ENCODE measurements around the gene SLX4IP.
"Not testable (repeated sequence)": the region's sequence is repeated elsewhere in the genome, so short reads cannot be mapped to it uniquely, and the experiment has no call there.

SLX4IP gene

DNA sequence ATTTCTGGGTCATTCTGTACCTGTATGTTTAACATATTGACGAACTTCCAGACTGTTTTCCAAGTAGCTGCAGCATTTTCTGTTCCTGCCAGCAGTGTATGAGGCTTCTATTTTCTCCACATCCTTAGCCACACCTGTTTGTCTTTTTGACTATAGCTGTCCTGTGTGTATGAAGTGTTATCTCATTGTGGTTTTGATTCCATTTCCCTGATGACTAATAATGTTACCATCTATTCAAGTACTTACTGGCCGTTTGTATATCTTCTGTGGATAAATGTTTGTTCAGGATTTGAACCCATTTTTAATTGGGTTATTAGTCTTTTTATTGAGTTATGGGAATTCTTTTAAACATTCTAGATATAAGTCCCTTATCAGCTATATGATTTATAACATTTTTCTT is 143.5 kb downstream of the SLX4IP start:
- no peak for DNase-seq

DNA sequence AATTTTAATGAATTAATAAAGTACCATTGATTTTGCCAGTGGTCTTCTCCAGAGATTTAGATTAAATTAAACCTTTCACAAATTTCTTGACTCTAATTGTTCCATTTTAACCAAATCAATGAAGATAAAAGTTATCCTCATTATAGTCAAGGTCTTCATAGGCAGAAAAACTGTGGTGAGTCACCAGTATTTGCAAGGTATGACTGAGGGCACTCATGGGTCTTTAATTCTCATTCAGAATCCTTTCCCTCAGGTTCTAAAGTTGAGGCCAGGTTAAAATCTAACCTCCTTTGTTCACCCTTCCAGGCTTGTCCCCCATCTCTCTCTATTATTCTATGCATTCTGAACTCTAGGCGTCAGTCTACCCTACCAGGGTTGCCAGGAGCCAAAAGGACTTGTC is 144.8 kb downstream of the SLX4IP start:
- DNase-seq = no peak

DNA sequence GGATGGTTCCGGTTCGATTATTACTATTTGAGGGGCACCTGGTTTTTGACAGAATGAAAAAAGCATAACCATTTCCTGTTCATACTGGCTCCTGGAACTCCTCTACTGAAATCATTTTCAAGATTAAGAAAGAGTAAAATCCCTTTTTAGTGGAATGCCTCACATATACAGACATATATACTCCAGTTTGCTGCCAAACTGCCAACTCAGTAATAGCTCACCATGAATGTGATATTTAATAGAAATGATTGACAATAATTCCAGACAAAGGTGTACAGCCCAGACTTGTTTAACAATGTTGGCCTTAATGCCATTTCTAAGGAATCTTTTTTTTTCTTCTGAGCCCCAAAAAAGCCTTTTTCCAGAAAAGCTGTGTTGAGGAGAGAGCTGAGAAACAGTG is 145.6 kb downstream of the SLX4IP start:
- no peak for DNase-seq

DNA sequence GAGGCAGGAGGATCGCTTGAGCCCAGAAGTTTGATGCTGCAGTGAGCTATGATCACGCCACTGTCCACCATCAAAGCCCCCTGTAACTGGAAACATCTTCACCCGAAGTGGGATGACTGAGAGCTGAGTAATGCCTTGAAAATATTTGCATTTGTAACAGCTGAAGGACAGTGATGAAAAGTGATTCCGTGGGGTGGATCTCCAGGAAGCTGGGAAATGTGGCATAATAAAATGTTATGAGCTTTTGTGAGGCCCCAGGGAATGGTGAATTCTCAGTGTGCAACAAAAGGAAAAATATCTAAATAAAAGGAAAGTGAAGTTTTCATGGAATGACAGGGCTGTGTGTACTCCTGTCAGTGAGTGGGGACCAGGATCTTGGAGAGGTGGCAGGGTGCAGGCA is 146.7 kb downstream of the SLX4IP start:
- DNase-seq = no peak

DNA sequence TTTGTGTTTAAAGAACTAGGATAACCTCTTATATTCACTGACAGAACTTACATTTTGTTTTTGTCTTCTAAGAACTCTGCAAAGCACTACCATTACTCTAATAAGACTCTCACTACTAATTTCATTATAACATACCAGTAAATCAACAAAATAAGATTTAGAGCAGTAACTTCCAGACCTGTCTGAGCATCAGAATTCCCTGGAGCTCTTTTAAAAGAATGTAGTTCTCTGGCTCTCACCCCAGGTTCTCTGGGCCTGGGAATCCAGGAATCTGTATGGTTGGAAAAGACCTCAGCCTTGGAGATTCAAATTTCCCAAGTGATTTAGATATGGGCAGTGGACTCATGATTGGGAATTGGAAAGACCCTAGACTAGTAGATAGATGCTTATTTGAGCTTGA is 149.3 kb downstream of the SLX4IP start:
- no peak for DNase-seq

DNA sequence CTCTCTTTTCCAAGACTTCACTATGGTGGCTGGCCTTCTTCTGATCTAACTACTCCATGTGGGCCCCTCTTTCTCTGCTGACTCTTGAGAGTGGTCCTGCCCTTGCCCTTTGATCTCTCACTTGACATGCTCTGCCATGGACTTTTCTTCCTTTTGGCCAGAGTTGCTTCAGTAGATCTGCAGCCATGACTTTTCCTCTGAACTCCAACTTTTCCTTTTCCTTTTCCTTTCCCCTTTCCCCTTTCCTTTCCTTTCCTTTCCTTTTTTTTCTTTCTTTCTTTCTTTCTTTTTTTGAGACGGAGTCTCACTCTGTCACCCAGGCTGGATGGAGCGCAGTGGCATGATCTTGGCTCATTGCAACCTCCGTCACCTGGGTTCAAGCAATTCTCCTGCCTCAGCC is 150.2 kb downstream of the SLX4IP start:
- DNase-seq = no peak

DNA sequence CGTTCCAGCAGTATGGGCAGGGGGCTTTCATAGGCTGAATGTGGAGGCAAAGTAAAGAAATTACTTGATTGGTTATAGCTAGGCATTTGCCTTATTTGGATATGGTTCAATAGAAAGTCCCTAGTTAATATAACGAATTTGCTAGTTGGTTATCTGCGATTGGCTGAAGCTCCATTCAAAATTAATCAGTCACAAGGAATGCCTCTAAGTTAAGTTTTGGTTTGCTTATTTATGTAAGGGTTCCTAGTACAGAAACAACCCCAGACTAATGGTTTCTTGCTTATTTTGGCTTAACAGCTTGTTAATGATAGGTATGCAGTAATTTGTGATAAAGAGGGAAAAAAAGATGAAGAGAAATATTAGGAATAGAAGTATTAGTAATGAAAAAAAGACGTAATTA is 151.2 kb downstream of the SLX4IP start:
- DNase-seq = no peak

DNA sequence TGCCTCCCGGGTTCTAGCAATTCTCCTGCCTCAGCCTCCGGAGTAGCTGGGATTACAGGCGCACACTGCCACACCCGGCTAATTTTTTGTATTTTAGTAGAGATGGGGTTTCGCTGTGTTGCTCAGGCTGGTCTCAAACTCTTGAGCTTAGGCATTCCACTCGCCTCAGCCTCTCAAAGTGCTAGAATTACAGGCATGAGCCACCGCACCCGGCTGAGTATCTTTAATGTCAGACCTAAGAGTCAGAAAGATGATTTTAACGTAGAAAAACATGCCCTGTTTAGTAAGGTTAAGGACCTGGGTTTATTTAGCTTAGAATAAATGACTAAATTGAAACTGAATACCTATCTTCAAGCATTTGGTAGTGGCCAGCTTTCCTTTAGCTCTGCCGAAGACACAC is 155.3 kb downstream of the SLX4IP start:
- not testable (repeated sequence) for DNase-seq

GRCh38 chr20:10590950-10591671 is 156.0 kb downstream of the SLX4IP start:
- no peak for DNase-seq

DNA sequence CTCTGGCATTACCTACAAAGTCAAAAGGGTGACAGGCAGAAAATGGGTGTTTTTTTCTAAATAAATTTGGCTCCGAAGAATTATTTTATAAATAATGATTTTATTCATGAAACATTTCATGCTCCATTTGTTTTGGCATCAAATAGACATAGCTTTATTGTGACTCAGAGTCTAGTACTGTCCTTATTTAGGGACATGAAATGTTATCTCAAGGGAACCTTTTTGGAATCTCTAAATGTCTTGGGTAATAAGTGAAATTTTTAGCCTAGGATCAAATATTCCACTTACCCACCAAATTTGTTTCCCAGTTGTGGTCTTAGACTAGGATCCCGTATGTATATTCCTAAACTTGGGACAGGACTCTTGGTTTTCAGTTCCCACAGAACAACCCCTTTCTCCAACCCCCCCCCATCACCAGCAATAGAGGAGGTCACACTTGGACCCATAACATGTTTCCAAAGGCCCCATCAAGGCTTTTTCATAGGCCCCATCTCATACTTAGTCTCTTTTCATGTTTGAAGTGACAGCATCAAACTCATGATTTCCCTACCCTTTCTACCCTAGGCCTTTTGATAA is 156.9 kb downstream of the SLX4IP start:
- no peak for DNase-seq

DNA sequence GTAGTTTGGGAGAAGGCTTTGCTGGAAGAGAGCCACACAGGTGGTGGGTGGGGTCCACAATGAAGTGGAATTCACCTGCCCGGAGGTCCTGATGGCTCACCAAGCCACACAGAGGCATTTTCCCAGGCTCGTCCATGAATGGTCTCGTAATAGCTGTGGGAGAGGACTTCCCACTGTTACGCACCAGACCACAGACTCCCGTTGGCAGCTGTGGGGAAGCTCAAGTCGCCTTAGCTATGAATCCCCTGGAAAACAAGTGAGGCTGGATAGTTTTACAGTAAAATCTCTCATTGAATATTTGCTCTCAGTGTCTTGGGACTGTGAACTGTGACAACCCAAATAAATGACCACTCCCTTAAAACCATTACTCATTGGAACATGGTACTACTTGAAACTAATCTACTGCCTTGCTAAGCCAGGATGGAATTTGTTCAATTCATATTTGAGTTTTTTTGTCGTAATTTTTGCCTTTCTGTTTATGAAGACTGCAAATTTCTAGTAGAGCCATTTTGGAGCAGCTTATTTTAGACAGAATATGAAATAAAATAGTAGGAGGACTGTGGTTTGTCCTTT is 159.3 kb downstream of the SLX4IP start:
- no peak for DNase-seq

DNA sequence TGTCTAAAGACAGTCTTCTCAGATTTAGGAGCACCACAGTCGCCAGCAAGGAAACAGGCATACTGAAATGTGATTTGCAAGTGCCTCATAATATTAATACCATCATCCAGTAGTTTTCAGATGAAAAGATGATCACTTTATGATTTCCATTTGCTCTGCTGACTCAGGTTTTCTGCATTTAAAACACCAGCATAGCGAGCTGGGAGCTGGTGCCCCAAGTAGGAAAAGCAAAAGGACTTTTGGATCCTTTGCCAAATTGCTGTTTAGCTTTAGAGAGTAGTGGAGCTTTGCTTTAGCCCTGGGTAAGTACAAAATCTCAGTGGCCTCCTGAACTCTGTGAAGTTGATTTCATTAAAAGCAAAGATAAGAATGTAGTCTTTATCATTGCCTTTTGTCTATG is 160.2 kb downstream of the SLX4IP start:
- no peak for DNase-seq

GRCh38 chr20:10595985-10596384 is 160.9 kb downstream of the SLX4IP start:
- DNase-seq = no peak

- peak; percentile 45 to 57 for DNase-seq
These were observed 161.6 kb downstream of the SLX4IP start for GRCh38 chr20:10596710-10597121.

DNA sequence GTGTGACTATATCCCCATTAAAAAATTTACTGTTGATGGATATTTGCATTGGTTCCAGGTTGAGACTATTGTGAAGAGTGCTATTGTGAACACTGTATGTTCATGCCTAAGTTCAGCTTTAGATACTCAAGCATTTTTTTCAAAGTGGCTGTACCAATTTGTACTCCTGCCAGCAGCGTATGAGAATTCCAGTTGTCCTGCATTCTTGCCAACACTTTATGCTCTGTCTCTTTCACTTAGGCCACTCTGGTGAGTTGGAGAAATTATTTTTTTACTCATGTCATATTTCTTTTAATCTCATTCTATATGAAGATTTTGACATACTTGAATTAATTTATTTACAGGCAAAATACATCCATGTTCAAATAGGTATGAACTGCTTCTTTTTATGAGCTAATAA is 162.5 kb downstream of the SLX4IP start:
- no peak for DNase-seq

GRCh38 chr20:10602221-10602871 is 167.2 kb downstream of the SLX4IP start:
- no peak for DNase-seq

- no peak for DNase-seq
These were observed 168.3 kb downstream of the SLX4IP start for GRCh38 chr20:10603378-10603777.

DNA sequence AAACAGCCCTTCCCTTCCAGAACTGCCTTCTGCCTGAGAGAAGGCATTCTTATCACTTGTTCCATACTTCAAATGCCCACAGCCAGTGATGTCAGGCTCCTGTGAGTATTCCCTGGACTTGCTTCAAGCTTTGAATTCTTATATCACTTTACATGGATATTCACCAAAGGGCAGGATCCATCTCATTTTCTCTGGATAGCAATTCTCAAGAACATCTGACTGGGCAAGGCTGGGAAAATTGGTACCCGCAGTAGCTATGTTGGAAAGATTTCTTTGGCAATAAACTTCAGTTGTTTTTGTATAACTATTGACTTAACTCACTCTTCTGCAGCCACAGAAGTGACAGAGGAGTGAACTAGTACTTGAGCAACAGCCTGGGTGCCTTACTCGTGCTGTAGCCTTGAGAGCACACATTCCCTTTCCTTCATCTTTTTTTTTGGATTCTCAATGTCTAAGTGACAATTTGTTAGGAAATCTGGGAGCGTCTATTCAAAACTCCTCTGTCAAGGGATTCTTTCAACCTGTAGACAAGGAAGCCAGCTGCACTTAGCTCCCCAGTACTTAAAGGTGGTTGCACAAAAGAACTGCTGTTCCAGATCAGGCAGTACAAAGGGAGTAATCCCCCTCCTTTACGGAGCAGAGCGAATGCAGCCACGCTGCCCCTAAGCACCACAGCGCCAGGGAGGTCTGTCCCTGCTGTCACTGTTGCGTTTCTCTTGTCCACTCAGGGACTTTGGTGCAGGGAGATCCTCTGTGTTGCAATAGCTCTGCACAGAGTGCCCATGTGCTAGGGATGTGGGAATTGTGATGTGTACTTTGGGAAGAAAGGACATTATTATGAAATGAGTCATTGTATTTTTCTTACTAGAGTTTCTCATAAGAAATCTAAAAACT is 169.1 kb downstream of the SLX4IP start:
- no peak for DNase-seq

DNA sequence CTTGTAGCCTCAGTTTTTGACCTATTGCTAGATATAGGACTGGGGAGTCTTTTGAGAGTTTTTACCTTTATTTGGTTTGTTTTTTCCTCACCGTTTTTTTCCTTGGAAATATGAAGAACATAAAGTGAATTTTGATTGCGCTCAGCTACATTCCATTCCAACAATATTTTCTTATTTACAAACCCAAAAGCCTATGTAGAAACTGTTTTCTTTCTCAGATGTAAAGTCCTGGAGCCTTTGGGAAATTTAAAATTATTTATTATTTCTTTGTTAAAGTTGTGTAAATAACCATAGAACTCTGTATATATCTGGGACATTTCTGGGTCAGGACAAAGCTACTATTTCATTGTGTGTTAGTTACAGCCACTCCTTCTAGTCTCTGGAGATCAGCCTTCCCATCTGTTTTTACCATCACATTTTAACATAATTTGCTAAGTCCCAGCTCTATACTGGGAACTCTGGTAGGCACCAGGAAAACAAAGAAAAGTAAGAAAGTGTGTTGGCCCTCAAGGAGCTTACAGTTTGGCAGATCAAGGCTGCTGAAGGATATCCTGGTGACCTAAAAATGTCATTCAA is 169.8 kb downstream of the SLX4IP start:
- DNase-seq = no peak

DNA sequence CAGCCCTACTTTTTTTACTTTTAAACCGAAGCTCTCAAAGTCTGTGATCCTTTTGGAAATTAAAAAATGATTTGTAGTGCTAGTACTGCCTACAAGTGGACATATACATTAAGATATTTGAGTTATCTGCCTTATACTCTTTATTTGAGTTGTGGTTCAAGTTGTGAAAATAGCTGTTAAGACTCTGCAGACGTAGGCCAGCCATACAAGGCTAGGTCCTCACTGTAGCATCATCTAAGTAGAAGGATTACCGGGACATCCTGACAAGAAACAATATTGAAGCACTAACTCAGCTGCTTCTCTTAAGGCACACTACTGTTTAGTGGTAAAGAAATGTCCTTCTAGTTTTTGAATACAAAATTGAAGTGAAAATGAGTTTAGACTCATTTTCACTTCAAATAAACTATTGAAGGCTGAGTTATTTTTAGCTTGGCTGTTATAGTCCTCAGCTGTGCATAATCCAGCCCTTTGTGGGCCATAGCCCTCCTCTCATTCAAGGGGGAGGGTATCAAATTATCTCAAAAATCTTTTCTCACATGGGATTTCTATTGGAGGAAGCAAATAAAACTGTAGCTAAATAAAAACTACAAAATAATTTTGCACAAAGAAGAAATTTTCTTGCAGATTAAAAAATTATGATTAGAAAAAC is 170.6 kb downstream of the SLX4IP start:
- DNase-seq = no peak

DNA sequence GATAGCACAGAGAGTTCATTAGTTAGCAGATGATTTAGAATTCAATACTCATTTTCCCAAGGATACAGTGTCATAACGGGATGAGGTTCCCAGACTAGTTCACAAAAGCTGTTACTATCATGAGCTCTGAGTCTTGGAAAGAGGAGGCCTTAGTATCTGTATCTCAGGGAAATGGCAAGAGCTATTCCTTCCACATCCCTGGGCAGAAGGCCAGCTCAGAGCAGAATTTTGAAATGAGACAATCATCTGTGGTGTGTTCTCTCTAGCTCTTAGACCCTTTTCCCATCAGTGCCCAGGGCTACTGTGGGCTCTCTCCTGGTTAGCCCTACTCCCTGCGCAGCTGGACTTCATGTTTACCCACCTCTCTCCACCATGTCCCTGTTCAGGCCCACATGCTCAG is 174.2 kb downstream of the SLX4IP start:
- no peak for DNase-seq

DNA sequence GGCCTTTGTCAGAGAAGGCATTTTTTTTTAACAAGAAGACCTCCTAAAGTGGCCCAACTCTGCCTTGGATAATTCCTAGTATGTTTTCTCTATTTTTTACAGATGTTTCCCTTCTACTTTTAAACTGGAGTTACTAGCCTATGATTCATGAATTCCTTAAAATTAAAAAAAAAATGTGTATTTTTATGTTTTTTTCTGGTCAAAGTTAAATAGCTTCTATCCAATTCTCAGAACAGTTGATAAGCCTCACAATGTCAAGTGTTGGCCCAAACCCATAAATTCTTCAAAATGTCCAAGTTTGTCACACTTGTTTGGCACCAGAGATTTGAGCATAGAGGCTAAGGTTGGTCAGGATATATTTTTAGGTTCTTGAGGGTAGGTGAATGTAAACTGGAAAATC is 174.7 kb downstream of the SLX4IP start:
- no peak for DNase-seq

Data from inflammatory macrophage (primary cell).